Measurements from ENCODE around the gene HNRNPL. TPM values are rescaled to one million over a fixed set of nuclear protein-coding genes. Genes with fewer than 3 reads are reported as not detected.

The HNRNPL gene
- total RNA-seq, 1 experiment from 2014 or later = 749 TPM

DNA sequence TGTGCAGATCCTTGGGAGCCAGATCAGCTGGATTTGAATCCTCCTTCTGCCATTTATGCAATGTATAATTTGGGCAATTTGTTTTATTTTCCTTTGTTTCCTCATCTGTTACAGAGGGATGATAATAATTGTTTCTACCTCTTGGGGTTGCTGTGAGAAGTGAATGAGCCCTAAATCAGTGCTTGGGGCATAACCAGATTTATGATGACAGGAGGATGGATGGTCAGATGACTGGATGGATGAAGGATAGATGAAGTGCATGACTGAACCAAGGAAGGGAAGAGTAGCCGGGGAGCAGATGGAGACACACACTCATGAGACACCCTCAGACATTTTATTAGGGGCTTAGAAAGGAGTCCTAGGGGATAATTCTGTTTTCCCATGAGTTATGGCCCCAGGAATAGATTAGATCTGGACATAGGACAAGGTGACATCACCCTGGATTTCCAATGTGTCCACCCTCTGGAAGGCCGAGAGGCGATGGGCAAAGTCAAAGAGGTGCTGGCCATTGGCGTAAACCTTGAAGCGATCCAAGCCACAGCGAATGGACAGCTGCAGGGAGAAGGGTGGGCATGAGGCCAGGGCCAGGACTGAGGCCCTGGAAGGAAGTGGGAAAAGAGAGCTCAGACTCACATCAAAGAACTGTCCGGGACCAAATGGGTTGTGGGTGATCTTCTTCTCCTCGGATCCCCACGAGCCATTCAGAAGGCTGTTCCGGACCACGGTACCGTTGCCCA is 48.3 kb downstream of the HNRNPL start:
- ChIA-PET POLR2A (interaction anchor here (0.5 kb wide), 1 partner anchor 41 kb away, joined by 7 read pairs; no protein-coding TSS in a partner anchor), CTCF (interaction anchor here (0.6 to 1.3 kb wide), 2 partner anchors 9 to 219 kb away, joined by 3 to 7 read pairs; no protein-coding TSS in a partner anchor)
- no peak overlapping the region for H3K27ac ChIP-seq (ENCODE audit: low read length)
- DNase-seq (ENCODE audit: low read depth, low spot score) (no peak), ATAC-seq (no peak)
- no peak overlapping the region for H3K4me3 ChIP-seq (ENCODE audit: low read depth in 2 of 2, low read length in 2 of 2)
- intact Hi-C loops (cut with micrococcal nuclease; ENCODE audit: unreplicated experiment) = no loop called here
- H3K27me3 ChIP-seq (ENCODE audit: control insufficient read depth, insufficient read depth, low read length) = no peaks in the 10 kb centered on the region
- no peaks in the 10 kb centered on the region for H3K9me3 ChIP-seq (ENCODE audit: control insufficient read depth, insufficient read depth, low read depth, low read length)
- TF ChIP-seq, protein P1, sequence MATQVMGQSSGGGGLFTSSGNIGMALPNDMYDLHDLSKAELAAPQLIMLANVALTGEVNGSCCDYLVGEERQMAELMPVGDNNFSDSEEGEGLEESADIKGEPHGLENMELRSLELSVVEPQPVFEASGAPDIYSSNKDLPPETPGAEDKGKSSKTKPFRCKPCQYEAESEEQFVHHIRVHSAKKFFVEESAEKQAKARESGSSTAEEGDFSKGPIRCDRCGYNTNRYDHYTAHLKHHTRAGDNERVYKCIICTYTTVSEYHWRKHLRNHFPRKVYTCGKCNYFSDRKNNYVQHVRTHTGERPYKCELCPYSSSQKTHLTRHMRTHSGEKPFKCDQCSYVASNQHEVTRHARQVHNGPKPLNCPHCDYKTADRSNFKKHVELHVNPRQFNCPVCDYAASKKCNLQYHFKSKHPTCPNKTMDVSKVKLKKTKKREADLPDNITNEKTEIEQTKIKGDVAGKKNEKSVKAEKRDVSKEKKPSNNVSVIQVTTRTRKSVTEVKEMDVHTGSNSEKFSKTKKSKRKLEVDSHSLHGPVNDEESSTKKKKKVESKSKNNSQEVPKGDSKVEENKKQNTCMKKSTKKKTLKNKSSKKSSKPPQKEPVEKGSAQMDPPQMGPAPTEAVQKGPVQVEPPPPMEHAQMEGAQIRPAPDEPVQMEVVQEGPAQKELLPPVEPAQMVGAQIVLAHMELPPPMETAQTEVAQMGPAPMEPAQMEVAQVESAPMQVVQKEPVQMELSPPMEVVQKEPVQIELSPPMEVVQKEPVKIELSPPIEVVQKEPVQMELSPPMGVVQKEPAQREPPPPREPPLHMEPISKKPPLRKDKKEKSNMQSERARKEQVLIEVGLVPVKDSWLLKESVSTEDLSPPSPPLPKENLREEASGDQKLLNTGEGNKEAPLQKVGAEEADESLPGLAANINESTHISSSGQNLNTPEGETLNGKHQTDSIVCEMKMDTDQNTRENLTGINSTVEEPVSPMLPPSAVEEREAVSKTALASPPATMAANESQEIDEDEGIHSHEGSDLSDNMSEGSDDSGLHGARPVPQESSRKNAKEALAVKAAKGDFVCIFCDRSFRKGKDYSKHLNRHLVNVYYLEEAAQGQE (IDR thresholded peaks at IDR 0.05; ENCODE audit: insufficient read depth in 1 of 2, low read depth in 2 of 2, low read length in 1 of 2) = no peak
- TF ChIP-seq, protein P2, sequence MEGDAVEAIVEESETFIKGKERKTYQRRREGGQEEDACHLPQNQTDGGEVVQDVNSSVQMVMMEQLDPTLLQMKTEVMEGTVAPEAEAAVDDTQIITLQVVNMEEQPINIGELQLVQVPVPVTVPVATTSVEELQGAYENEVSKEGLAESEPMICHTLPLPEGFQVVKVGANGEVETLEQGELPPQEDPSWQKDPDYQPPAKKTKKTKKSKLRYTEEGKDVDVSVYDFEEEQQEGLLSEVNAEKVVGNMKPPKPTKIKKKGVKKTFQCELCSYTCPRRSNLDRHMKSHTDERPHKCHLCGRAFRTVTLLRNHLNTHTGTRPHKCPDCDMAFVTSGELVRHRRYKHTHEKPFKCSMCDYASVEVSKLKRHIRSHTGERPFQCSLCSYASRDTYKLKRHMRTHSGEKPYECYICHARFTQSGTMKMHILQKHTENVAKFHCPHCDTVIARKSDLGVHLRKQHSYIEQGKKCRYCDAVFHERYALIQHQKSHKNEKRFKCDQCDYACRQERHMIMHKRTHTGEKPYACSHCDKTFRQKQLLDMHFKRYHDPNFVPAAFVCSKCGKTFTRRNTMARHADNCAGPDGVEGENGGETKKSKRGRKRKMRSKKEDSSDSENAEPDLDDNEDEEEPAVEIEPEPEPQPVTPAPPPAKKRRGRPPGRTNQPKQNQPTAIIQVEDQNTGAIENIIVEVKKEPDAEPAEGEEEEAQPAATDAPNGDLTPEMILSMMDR (IDR thresholded peaks at IDR 0.05) = no peak
- TF ChIP-seq POLR2AphosphoS5 (IDR thresholded peaks at IDR 0.05; ENCODE audit: low read depth, low read length) (no peak), SIN3A (IDR thresholded peaks at IDR 0.05; ENCODE audit: borderline replicate concordance, insufficient read depth, low read depth, low read length) (no peak), TCF7L2 (IDR thresholded peaks at IDR 0.05; ENCODE audit: low read depth, low read length) (no peak)
- BruUV-seq (replicated peaks) = no TSS peak
- in situ Hi-C loops (cut with HindIII; ENCODE audit: low pct_unique_long_range_greater_than_20kb, low sequenced_read_pairs) = no loop called here
- peaks cover 7% of the 10 kb centered on the region; the same call in 1 of the 2 replicates for H3K4me1 ChIP-seq (ENCODE audit: control insufficient read depth, insufficient read depth, low read length)
- no peaks in the 10 kb centered on the region for H3K36me3 ChIP-seq (ENCODE audit: control insufficient read depth, insufficient read depth, low read length)

DNA sequence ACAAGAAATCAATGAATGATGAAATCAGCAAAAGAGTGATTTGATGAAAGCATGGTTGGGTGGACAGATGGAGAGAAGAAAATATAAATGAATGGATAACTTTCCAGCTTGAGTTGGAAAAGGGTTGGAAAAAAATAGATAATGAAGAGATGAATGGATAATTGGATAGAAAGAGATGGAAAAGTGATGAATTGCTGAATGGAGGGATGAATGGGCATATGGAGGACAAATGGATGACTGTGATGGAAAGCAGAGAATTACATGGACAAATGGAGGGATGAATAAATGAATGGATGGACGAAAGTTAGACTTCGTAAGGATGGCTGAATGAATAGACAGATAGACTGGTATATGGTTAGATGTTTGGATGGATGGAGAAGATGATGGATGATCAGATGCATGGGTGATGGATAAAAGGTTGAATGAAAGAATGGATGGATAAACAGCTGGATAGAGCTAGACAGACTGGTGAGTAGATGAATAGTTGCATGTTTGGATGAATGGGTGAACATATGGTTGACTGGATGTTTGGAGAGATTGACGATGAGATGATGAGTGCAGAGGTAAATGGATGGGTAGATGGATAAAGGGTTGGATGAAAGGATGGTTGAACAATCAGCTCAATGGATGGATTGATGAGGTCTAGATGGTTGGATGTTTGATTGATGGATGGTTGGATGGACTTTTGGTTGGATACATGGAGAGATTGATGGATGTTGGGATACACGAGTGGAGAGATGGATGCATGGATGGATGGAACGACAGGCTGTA is 49.0 kb downstream of the HNRNPL start:
- DNase-seq (ENCODE audit: low read depth, low spot score) = no peak
- Histone ChIP-seq H3K36me3 (ENCODE audit: control insufficient read depth, insufficient read depth, low read length) (no peaks in the 10 kb centered on the region), H3K4me3 (ENCODE audit: low read depth in 2 of 2, low read length in 2 of 2) (no peak overlapping the region), H3K27ac (ENCODE audit: low read length) (no peak overlapping the region), H3K9me3 (ENCODE audit: control insufficient read depth, insufficient read depth, low read depth, low read length) (no peaks in the 10 kb centered on the region), H3K27me3 (ENCODE audit: control insufficient read depth, insufficient read depth, low read length) (no peaks in the 10 kb centered on the region), H3K4me1 (ENCODE audit: control insufficient read depth, insufficient read depth, low read length) (peaks cover 7% of the 10 kb centered on the region; the same call in 1 of the 2 replicates)
- BruUV-seq (replicated peaks) = no TSS peak
- intact Hi-C loops (cut with micrococcal nuclease; ENCODE audit: unreplicated experiment) = no loop called here
- ChIA-PET POLR2A (no interaction called here), CTCF (interaction anchor here (0.6 to 1.3 kb wide), 3 partner anchors 10 to 219 kb away, joined by 3 to 7 read pairs (median 6); no protein-coding TSS in a partner anchor)
- TF ChIP-seq, protein P1 (IDR thresholded peaks at IDR 0.05; ENCODE audit: insufficient read depth in 1 of 2, low read depth in 2 of 2, low read length in 1 of 2) = no peak
- TF ChIP-seq POLR2AphosphoS5 (IDR thresholded peaks at IDR 0.05; ENCODE audit: low read depth, low read length) (no peak), SIN3A (IDR thresholded peaks at IDR 0.05; ENCODE audit: borderline replicate concordance, insufficient read depth, low read depth, low read length) (no peak), TCF7L2 (IDR thresholded peaks at IDR 0.05; ENCODE audit: low read depth, low read length) (no peak)
- TF ChIP-seq, protein P2 (IDR thresholded peaks at IDR 0.05) = no peak
- no peak for ATAC-seq
- in situ Hi-C loops (cut with HindIII; ENCODE audit: low pct_unique_long_range_greater_than_20kb, low sequenced_read_pairs) = no loop called here

Measured in Panc1 (cell line).